C4-2B (cell line): ENCODE results near the gene MORF4L1.

ENCODE experiments used
- H3K27ac ChIP-seq: fragments of 450-650 bp; 2 replicates; pipeline ENCODE4 v1.5.1; 2017
- ZFX ChIP-seq: fragments of 450-650 bp; IDR thresholded peaks from 2 replicates; pipeline ENCODE4 v1.6.1; 2017
- TF ChIP-seq, protein P1 (sequence below): fragments of 450-650 bp; conservative IDR thresholded peaks from 2 replicates; pipeline ENCODE4 v1.5.1; 2017; ENCODE audit warnings: mild to moderate bottlenecking

Gene MORF4L1

DNA sequence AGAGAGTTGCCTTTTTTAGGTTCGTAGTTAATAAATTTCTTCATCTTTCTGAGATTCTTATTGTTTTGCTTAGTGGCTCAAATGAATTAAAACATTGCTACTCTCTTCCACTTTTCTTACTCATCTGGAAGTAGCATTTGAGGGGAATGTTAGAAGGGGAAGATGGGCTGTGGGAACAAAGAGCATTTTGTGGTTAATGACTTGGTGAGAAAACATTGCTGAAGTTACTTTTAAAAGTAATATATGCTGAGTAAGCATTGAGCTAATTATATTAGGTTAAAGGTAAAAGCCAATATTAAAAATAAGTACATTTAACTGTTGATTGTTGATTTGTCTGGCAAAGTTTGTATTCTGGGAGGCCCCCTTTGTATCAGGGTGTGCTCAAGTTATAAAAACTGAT, 5.7 kb downstream of the MORF4L1 start:
- no peak overlapping the region for H3K27ac ChIP-seq
- TF ChIP-seq ZFX: no peak
- TF ChIP-seq, protein P1, sequence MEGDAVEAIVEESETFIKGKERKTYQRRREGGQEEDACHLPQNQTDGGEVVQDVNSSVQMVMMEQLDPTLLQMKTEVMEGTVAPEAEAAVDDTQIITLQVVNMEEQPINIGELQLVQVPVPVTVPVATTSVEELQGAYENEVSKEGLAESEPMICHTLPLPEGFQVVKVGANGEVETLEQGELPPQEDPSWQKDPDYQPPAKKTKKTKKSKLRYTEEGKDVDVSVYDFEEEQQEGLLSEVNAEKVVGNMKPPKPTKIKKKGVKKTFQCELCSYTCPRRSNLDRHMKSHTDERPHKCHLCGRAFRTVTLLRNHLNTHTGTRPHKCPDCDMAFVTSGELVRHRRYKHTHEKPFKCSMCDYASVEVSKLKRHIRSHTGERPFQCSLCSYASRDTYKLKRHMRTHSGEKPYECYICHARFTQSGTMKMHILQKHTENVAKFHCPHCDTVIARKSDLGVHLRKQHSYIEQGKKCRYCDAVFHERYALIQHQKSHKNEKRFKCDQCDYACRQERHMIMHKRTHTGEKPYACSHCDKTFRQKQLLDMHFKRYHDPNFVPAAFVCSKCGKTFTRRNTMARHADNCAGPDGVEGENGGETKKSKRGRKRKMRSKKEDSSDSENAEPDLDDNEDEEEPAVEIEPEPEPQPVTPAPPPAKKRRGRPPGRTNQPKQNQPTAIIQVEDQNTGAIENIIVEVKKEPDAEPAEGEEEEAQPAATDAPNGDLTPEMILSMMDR: no peak

DNA sequence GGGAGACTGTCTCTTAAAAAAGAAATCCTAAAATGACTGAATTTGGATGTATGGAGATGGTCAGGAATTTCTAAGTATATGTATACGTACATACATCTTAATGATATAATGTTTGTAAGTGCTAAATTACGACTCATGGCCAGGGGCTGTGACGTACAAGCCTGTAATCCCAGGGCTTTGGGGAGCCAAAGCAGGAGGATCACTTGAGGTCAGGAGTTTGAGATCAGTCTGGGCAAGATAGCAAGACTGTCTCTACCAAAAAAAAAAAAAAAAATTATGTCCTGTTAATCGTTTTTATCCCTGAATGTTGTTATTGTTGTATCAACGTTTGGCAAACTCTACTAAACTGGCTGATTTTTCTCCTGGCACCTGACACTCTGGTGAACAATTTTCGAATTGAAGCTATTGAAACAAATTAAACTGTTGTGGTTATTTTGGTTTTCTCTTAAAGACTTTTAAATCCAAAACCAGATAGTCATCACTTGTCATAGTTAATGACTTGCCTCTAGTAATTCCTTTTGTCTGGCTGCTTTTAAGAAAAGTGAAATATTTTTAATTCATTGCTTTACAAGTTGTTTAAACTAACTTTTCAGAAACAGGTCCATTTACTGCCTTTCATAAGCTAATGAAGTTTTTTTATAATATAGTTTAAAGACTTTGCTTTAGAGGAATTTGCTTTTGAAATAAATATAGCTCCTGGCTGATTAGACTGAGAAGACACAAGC, 7.0 kb downstream of the MORF4L1 start:
- H3K27ac ChIP-seq: no peak overlapping the region

DNA sequence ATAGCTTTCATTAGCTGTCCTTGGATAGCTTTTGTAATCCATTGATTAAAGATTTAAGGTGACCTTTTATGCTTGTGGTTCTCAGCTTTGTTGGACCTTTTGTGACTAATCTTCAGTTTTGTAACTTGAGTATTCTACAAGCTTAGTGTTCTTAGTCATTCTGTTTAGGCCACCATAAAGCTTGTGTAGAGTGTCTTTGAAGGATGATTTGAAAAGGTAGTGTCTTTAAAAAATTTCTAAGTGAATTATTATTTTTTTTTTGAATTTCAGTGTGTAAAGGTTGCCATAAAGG, 7.5 kb downstream of the MORF4L1 start:
- no peak overlapping the region for H3K27ac ChIP-seq
- TF ChIP-seq, protein P1: no peak
- no peak for TF ChIP-seq ZFX

More for the DNA sequence above, 7.0 kb downstream of the MORF4L1 start:
- TF ChIP-seq ZFX: no peak
- TF ChIP-seq, protein P1: no peak

DNA sequence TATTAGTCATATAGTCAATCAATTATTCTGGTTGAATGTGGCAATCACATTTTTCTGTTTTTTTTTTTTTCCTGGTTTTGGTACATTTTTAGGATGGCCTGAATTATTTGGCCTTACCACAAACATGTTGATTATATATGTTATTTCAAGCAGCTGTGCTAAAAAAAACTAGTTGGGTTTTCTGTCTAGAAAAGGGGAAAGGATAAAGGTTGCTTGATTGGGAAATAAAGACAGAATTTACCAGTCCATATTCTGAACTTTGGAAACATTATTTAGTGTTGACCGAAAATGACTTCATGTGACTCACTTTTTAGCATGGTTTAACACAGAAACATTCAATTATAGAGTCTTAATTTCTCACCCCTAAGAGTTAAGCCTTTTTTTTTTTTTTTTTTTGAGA, 8.1 kb downstream of the MORF4L1 start:
- no peak overlapping the region for H3K27ac ChIP-seq
- TF ChIP-seq, protein P1: no peak
- TF ChIP-seq ZFX: no peak

DNA sequence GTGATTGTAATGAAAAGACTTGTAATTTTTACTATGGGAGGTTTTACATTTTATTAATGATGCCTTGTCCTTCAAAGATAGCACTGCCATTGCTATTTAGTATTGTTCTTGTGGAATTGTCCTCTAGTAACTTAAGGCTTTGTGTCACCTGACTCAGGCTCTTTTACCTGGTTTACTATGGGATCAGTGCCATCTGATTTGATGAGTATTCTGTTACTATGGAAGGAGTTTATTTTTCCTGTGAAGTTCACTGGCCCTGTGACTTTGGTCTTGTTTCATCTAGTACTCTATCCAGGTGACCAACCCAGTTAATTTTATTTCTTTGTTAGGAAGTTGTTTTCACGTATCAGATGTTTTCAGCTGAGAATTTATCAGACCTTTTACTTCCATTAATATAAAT, 9.0 kb downstream of the MORF4L1 start:
- TF ChIP-seq ZFX: no peak
- TF ChIP-seq, protein P1: no peak
- no peak overlapping the region for H3K27ac ChIP-seq

DNA sequence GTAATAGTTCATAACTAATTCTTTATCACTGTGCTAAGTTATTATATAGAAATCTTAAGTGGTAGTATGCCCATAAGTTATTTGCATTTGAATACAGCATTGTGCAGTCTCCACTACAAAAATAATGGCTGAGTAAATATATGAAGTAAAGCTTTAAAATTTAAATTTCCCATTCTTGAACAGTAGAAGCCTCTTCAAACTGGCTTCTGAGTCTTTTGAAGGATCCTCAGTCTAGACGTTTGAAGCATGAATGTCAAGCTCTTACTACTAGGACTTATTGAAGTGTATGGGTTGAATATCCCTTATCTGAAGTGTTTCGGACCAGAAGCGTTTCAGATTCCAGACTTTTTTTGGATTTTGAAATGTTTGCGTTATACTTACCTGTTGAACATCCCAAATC, 16.3 kb downstream of the MORF4L1 start:
- TF ChIP-seq ZFX: no peak
- TF ChIP-seq, protein P1: no peak
- no peak overlapping the region for H3K27ac ChIP-seq

DNA sequence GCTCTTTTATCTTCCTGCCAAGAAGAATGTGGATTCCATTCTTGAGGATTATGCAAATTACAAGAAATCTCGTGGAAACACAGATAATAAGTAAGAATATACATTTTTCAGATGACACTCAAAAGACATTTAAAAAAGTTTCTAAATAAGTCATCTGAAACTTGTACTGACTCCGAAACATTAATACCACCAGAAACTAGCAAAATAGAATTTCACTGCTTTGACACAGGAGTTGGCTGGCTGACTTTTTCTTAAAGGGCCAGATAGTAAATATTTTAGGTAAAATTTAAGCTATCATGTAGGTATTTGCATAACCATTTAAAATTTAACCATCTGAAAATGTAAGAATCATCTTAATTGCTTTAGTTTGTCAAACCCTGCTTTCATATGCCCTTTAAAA, 20.8 kb downstream of the MORF4L1 start:
- TF ChIP-seq, protein P1: no peak
- TF ChIP-seq ZFX: no peak
- H3K27ac ChIP-seq: no peak overlapping the region
